ENCODE data around the gene SHC2.

GRCh38 chr19:434152-434960, 26.5 kb downstream of the SHC2 start:
- TF ChIP-seq ZFPM2 (CRISPR knock-in tag; IDR thresholded peaks at IDR 0.05) (no peak), MAZ (CRISPR knock-in tag; conservative IDR thresholded peaks at IDR 0.05 in 1 of 2, IDR thresholded peaks at IDR 0.05 in 1 of 2) (no peak), CTCF (IDR thresholded peaks at IDR 0.05 in 2 of 3, conservative IDR thresholded peaks at IDR 0.05 in 1 of 3; ENCODE audit: insufficient read depth in 2 of 3, low read depth in 1 of 3, low read length in 3 of 3) (no peak), ZSCAN29 (IDR thresholded peaks at IDR 0.05) (no peak), FOXP1 (CRISPR knock-in tag; IDR thresholded peaks at IDR 0.05) (no peak), MYNN (IDR thresholded peaks at IDR 0.05) (no peak), MYNN (CRISPR knock-in tag; IDR thresholded peaks at IDR 0.05) (no peak), SRSF7 (optimal IDR thresholded peaks at IDR 0.05; ENCODE audit: low read depth, low read length) (no peak), ARNT (IDR thresholded peaks at IDR 0.05) (no peak), IRF2 (CRISPR knock-in tag; IDR thresholded peaks at IDR 0.05) (no peak), EP300 (IDR thresholded peaks at IDR 0.05; ENCODE audit: low read length) (no peak), TAF7 (tag; IDR thresholded peaks at IDR 0.05) (no peak)

Measured in K562 (cell line).